HEK293 (cell line): ENCODE results near the gene MED16.

Experiments
- CTCF ChIP-seq: fragments of 450-650 bp; formaldehyde crosslinking; IDR thresholded peaks from 2 replicates; pipeline ENCODE4 v1.5.1; 2016; ENCODE audit warnings: missing biosample characterization, missing genetic modification characterization
- TRIM28 ChIP-seq: IDR thresholded peaks from 2 replicates; pipeline ENCODE4 v1.6.1; 2011; ENCODE audit warnings: low read length, control low read depth, borderline replicate concordance
- ZBTB48 ChIP-seq: fragments of 450-650 bp; formaldehyde crosslinking; IDR thresholded peaks from 2 replicates; pipeline ENCODE4 v1.5.1; 2016; ENCODE audit warnings: missing biosample characterization, missing genetic modification characterization
- ZNF121 ChIP-seq: fragments of 450-650 bp; formaldehyde crosslinking; IDR thresholded peaks from 2 replicates; pipeline ENCODE4 v1.5.1; 2016; ENCODE audit warnings: missing biosample characterization, missing genetic modification characterization
- ZNF146 ChIP-seq: fragments of 450-650 bp; formaldehyde crosslinking; IDR thresholded peaks from 2 replicates; pipeline ENCODE4 v1.5.1; 2016; ENCODE audit warnings: missing biosample characterization, missing genetic modification characterization
- ZNF274 ChIP-seq, 2 experiments: fragments of 200-500 bp in 1 of 2; fragments of 450-650 bp in 1 of 2; sonication (Bioruptor generic) in 1 of 2; formaldehyde crosslinking in 1 of 2; IDR thresholded peaks; 2 replicates each; pipeline versions ENCODE4 v1.5.1 to v1.6.1; 2014 to 2016; ENCODE audit warnings: borderline replicate concordance in 1 of 2, inconsistent platforms in 1 of 2, low read length in 1 of 2, missing biosample characterization in 1 of 2, missing genetic modification characterization in 1 of 2
- ZNF548 ChIP-seq: fragments of 450-650 bp; formaldehyde crosslinking; IDR thresholded peaks from 2 replicates; pipeline ENCODE4 v1.5.1; 2016; ENCODE audit warnings: missing biosample characterization, missing genetic modification characterization
- ZNF561 ChIP-seq: fragments of 450-650 bp; IDR thresholded peaks from 2 replicates; pipeline ENCODE4 v1.5.1; 2018; ENCODE audit warnings: missing biosample characterization, missing genetic modification characterization, borderline replicate concordance
- ZNF707 ChIP-seq: fragments of 450-650 bp; formaldehyde crosslinking; IDR thresholded peaks from 2 replicates; pipeline ENCODE4 v1.5.1; 2016; ENCODE audit warnings: missing biosample characterization, missing genetic modification characterization
- ZNF777 ChIP-seq: fragments of 450-650 bp; formaldehyde crosslinking; IDR thresholded peaks from 2 replicates; pipeline ENCODE4 v1.5.1; 2017; ENCODE audit warnings: missing biosample characterization, missing genetic modification characterization, borderline replicate concordance
- TF ChIP-seq, protein P1 (sequence below): fragments of 450-650 bp; formaldehyde crosslinking; IDR thresholded peaks from 2 replicates; pipeline ENCODE4 v1.5.1; 2016; ENCODE audit warnings: missing biosample characterization, missing genetic modification characterization

DNA sequence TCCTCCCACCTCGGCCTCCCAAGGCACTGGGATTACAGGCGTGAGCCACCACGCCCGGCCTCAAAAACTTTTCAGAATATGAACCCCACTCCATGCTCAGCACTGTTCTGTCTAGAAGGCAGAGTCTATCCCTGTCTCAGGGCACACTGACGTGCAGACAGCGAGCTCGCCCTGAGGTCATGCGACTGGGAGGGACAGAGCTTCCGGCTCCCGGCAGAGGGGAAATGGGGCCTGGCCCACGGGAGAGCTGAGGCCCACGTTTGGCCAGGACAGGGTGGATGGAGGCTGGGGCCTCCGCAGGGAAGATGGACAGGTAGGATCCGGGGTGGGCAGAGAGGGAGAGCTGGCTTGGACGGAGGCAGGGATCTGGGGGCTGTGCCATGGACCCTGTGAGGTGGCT lies 68.1 kb downstream of the MED16 start:
- TF ChIP-seq ZNF777 (tag by site-specific recombination) = no peak
- TF ChIP-seq ZNF121 (tag by site-specific recombination) = no peak
- no peak for TF ChIP-seq CTCF
- no peak for TF ChIP-seq ZNF707
- TF ChIP-seq ZNF548 (tag by site-specific recombination) = no peak
- TF ChIP-seq ZBTB48 (tag by site-specific recombination) = no peak
- TF ChIP-seq TRIM28 = no peak
- no peak for TF ChIP-seq ZNF146 (tag by site-specific recombination)
- TF ChIP-seq ZNF561 (tag by site-specific recombination) = no peak
- no peak for TF ChIP-seq ZNF274 (IDR thresholded peaks at IDR 0.05; ENCODE audit: low read length)
- TF ChIP-seq ZNF274 (tag by site-specific recombination; IDR thresholded peaks at IDR 0.05; ENCODE audit: borderline replicate concordance) = no peak
- TF ChIP-seq, protein P1, sequence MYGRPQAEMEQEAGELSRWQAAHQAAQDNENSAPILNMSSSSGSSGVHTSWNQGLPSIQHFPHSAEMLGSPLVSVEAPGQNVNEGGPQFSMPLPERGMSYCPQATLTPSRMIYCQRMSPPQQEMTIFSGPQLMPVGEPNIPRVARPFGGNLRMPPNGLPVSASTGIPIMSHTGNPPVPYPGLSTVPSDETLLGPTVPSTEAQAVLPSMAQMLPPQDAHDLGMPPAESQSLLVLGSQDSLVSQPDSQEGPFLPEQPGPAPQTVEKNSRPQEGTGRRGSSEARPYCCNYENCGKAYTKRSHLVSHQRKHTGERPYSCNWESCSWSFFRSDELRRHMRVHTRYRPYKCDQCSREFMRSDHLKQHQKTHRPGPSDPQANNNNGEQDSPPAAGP (tag by site-specific recombination) = no peak
